RWPE1 (cell line): ENCODE results near the gene ATP5MC2.

Experiments used
- CTCF ChIA-PET: fragments of 350-600 bp; sonication (Branson Sonifier 250); formaldehyde crosslinking; extraction: SDS; loops from one replicate; lab custom pipeline; 2021; lab: Yijun Ruan, JAX
- POLR2A ChIA-PET: fragments of 400-600 bp; formaldehyde crosslinking; extraction: SDS; loops from one replicate; lab custom pipeline; 2020; ENCODE audit warnings: antibody characterized with exemption; ENCODE audit not compliant: low non-redundant PET; lab: Yijun Ruan, JAX
- DNase-seq: peaks from one replicate; pipeline ENCODE4 v3.0.0; 2012; ENCODE audit warnings: low spot score
- H3K27ac ChIP-seq: fragments of 450-650 bp; 2 replicates; pipeline ENCODE4 v1.5.1; 2017
- CTCF ChIP-seq: fragments of 450-650 bp; conservative IDR thresholded peaks from 2 replicates; pipeline ENCODE4 v1.5.1; 2017; ENCODE audit warnings: low read depth, mild to moderate bottlenecking

ATP5MC2 gene

GRCh38 chr12:53703756-53704155 is 27.9 kb upstream of the ATP5MC2 start:
- ChIA-PET CTCF (interaction anchor here (0.6 to 2.6 kb wide), 3 partner anchors 12 to 497 kb away, joined by 3 to 68 read pairs (median 3); no protein-coding TSS in a partner anchor), POLR2A (no interaction called here)
- no peak overlapping the region for H3K27ac ChIP-seq
- no peak for TF ChIP-seq CTCF
- no peak for DNase-seq

GRCh38 chr12:53701518-53702264 is 25.8 kb upstream of the ATP5MC2 start:
- H3K27ac ChIP-seq: no peak overlapping the region
- ChIA-PET POLR2A (no interaction called here), CTCF (interaction anchor here (0.6 to 2.6 kb wide), 8 partner anchors 13 to 315 kb away, joined by 3 to 68 read pairs (median 3); partner anchors contain the start of gene CALCOCO1)
- TF ChIP-seq CTCF: peak; percentile 87
- peak; percentile 73 for DNase-seq

- ChIA-PET POLR2A (no interaction called here), CTCF (interaction anchor here (0.6 to 4.9 kb wide), 4 partner anchors 43 to 551 kb away, joined by 3 to 41 read pairs (median 24); no protein-coding TSS in a partner anchor)
- no peak for TF ChIP-seq CTCF
- no peak overlapping the region for H3K27ac ChIP-seq
- DNase-seq: no peak
Measured at GRCh38 chr12:53700567-53700966, 24.7 kb upstream of the ATP5MC2 start.

GRCh38 chr12:53699678-53700025 is 23.8 kb upstream of the ATP5MC2 start:
- ChIA-PET CTCF (interaction anchor here (1.4 to 4.9 kb wide), 3 partner anchors 44 to 58 kb away, joined by 3 to 41 read pairs (median 41); no protein-coding TSS in a partner anchor), POLR2A (no interaction called here)
- H3K27ac ChIP-seq: no peak overlapping the region
- TF ChIP-seq CTCF: no peak
- no peak for DNase-seq

GRCh38 chr12:53698948-53699677 is 23.2 kb upstream of the ATP5MC2 start:
- ChIA-PET POLR2A (no interaction called here), CTCF (interaction anchor here (1.4 to 4.9 kb wide), 3 partner anchors 44 to 58 kb away, joined by 3 to 41 read pairs (median 41); no protein-coding TSS in a partner anchor)
- no peak for DNase-seq
- H3K27ac ChIP-seq: no peak overlapping the region
- TF ChIP-seq CTCF: no peak

GRCh38 chr12:53696655-53697331 is 20.9 kb upstream of the ATP5MC2 start:
- TF ChIP-seq CTCF: no peak
- CTCF ChIA-PET: interaction anchor here (0.7 to 4.9 kb wide), 3 partner anchors 47 to 1486 kb away, joined by 7 to 41 read pairs (median 41); no protein-coding TSS in a partner anchor
- peak; percentile 71 for DNase-seq
- POLR2A ChIA-PET: no interaction called here
- H3K27ac ChIP-seq: peak overlapping the region; percentile 73
